ENCODE measurements around the gene LIPM.
A peak's percentile ranks its signal among the peaks of the same experiment; 100 is the strongest.

LIPM gene

DNA sequence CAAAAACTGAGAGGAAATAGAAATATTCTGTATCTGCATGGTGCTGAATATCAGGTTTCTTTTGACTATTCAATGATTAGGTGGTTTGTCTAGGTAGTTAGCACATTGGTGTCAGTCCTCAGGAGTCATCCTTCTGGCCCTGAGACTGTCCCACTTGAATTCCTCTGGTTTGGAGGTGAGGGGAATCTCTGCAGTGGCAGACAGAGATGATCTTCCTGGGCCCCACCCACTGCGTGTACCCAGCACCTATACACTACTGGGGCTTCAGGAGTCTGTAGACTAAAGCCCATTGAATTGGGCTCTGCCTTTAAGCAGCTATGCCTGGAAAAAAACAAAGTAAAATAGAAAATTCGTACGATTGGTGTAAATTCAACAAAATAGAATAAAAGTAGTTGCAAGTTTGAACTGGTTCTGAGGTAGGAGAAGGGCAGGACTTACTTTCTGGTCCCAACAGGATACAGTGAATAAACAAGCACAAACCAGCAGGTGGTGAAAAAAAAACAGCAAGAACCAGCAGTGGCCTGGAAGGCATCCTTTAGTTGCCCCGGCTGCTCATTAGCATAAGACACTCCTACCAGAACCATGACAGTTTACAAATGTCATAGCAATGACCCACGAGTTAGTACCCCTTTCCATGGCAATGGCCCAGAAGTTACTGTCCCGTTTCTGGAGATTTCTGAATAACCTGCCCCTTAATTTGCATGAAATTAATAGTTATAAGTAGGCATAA, 1.7 kb downstream of the LIPM start:
- H3K4me3 ChIP-seq (ENCODE audit: low read length): no peak overlapping the region
- no peak overlapping the region for H3K9ac ChIP-seq (ENCODE audit: low read depth, low read length)
- no peaks in the 10 kb centered on the region for H3K36me3 ChIP-seq (ENCODE audit: insufficient read depth, low read length)
- no peaks in the 10 kb centered on the region for H3K9me3 ChIP-seq (replicated peaks; ENCODE audit: low read length)
- H3K4me1 ChIP-seq (ENCODE audit: control insufficient read depth, insufficient read depth, low read length): peaks cover 27% of the 10 kb centered on the region
- H3K4me2 ChIP-seq (ENCODE audit: low read length): no peak overlapping the region
- H3K27me3 ChIP-seq (ENCODE audit: control insufficient read depth, insufficient read depth, low read length): no peaks in the 10 kb centered on the region

DNA sequence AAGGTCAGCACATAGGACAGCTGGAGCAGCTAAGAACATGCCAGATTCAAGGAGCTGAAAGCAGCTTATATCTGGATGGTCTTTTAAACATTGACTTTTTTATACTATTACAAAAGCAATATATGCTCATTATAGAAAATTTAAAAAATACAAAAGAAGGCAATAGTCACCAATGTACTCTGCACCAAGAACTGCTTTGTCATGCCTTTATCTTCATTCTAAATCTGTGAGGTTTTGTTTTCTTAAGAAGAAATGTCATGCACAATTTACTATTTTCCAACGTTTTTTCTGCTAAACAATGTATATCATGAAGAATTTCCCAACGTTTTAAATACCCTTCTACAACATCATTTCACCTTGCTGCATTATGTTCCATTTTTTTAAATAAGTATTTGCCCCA, 2.8 kb downstream of the LIPM start:
- Histone ChIP-seq H3K4me1 (ENCODE audit: control insufficient read depth, insufficient read depth, low read length) (peaks cover 25% of the 10 kb centered on the region), H3K9me3 (replicated peaks; ENCODE audit: low read length) (no peaks in the 10 kb centered on the region), H3K9ac (ENCODE audit: low read depth, low read length) (no peak overlapping the region), H3K27me3 (ENCODE audit: control insufficient read depth, insufficient read depth, low read length) (no peaks in the 10 kb centered on the region), H3K4me2 (ENCODE audit: low read length) (peak overlapping the region; percentile 13), H3K36me3 (ENCODE audit: insufficient read depth, low read length) (no peaks in the 10 kb centered on the region), H3K4me3 (ENCODE audit: low read length) (no peak overlapping the region)

DNA sequence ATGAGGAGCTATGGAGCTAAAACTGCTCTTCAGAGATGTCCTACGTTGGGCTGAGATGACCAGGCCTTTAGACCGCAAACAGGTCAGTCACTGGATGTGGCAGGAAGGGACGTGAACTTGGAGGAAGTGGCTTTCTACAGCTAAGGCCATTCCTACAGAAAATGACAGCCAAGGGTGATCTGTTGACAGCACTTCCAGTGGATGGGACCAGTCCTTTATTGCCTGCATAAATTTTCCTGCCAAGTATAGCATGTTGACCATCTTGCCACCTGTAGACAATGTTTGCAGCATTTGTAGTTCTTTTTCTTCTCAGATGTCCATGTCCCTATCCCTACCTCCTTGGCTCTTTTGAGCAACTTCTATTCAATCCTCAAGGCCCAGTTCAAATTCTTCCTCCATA, 3.4 kb downstream of the LIPM start:
- peak overlapping the region; percentile 13 for H3K4me2 ChIP-seq (ENCODE audit: low read length)
- H3K36me3 ChIP-seq (ENCODE audit: insufficient read depth, low read length): no peaks in the 10 kb centered on the region
- H3K9ac ChIP-seq (ENCODE audit: low read depth, low read length): no peak overlapping the region
- peaks cover 20% of the 10 kb centered on the region for H3K4me1 ChIP-seq (ENCODE audit: control insufficient read depth, insufficient read depth, low read length)
- no peaks in the 10 kb centered on the region for H3K9me3 ChIP-seq (replicated peaks; ENCODE audit: low read length)
- no peak overlapping the region for H3K4me3 ChIP-seq (ENCODE audit: low read length)
- no peaks in the 10 kb centered on the region for H3K27me3 ChIP-seq (ENCODE audit: control insufficient read depth, insufficient read depth, low read length)

DNA sequence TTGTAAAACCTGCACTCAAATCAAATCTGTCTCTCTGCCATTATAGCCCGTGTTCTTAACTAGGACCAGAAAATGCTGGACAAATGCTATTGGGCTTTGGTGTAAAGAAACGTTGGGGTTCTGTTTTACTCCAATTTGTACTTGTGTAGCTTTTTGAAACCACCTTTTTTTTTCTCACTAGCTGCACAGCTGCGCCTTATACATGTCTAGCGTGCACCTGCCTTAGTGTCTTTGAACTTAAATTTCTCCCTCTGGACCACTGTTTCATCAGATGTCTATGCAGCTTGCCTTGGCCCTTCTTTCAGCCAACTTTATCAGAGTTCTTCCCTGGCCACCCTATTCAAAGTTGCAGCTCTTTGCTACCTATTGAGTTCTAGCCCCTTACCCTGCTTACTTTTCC, 7.1 kb downstream of the LIPM start:
- Histone ChIP-seq H3K9me3 (replicated peaks; ENCODE audit: low read length) (no peaks in the 10 kb centered on the region), H3K27me3 (ENCODE audit: control insufficient read depth, insufficient read depth, low read length) (no peaks in the 10 kb centered on the region), H3K4me2 (ENCODE audit: low read length) (no peak overlapping the region), H3K36me3 (ENCODE audit: insufficient read depth, low read length) (no peaks in the 10 kb centered on the region), H3K4me3 (ENCODE audit: low read length) (no peak overlapping the region), H3K4me1 (ENCODE audit: control insufficient read depth, insufficient read depth, low read length) (peaks cover 15% of the 10 kb centered on the region), H3K9ac (ENCODE audit: low read depth, low read length) (no peak overlapping the region)

DNA sequence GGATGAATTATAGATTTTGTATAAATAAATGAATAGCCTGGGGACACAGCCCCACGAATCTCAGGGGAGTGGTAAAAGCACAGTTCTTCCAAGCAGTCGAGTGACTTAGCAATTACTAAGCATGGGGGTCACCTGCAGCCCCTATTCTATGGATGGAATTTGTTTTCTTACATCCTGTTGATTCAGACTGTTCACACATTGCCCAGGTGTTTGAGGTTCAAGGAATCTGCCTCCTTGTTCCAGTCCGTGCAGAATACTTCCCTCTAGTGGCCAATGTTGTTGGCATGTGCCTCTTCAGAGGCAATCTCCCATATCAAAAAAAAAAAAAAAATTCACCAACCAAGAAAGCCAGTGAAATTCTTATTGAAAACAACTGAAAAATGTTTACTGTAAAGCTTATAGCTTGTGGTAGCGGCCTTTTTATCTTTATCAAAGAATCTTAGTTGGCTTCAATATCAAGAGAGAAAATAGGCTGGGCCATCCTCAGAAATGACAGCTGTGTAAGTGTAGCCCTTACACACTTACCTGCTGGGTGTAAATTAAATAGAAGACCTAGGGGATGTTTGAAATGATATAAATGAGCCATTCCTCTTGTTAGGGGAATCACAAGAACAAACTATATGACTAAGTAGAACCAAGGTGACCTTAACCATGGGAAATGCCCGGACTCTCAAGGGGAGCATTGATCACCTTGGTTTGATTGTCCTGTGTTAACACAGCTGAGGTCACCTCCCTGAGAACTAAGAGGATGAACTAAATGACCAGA, 7.8 kb downstream of the LIPM start:
- Histone ChIP-seq H3K4me1 (ENCODE audit: control insufficient read depth, insufficient read depth, low read length) (peaks cover 8% of the 10 kb centered on the region), H3K36me3 (ENCODE audit: insufficient read depth, low read length) (no peaks in the 10 kb centered on the region), H3K9ac (ENCODE audit: low read depth, low read length) (no peak overlapping the region), H3K27me3 (ENCODE audit: control insufficient read depth, insufficient read depth, low read length) (no peaks in the 10 kb centered on the region), H3K4me2 (ENCODE audit: low read length) (no peak overlapping the region), H3K4me3 (ENCODE audit: low read length) (no peak overlapping the region), H3K9me3 (replicated peaks; ENCODE audit: low read length) (no peaks in the 10 kb centered on the region)

DNA sequence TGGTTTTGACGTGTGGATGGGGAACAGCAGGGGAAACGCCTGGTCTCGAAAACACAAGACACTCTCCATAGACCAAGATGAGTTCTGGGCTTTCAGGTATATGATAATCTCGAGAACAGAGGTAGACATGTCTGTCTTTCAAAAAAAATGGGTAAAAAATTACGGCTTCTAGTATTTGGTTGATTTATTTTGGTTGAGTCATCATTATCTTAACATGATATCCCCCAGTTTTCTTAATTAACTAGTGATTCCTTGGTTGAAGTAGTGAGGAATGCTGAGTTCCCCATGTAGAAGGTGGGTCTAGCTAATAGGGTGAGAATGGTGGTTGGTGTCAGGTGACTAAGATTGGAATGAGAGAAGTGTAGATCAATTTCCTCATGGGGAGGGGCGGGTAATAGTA, 10.7 kb downstream of the LIPM start:
- Histone ChIP-seq H3K36me3 (ENCODE audit: insufficient read depth, low read length) (no peaks in the 10 kb centered on the region), H3K9me3 (replicated peaks; ENCODE audit: low read length) (no peaks in the 10 kb centered on the region), H3K27me3 (ENCODE audit: control insufficient read depth, insufficient read depth, low read length) (no peaks in the 10 kb centered on the region), H3K9ac (ENCODE audit: low read depth, low read length) (no peak overlapping the region), H3K4me1 (ENCODE audit: control insufficient read depth, insufficient read depth, low read length) (no peaks in the 10 kb centered on the region), H3K4me2 (ENCODE audit: low read length) (no peak overlapping the region), H3K4me3 (ENCODE audit: low read length) (no peak overlapping the region)

DNA sequence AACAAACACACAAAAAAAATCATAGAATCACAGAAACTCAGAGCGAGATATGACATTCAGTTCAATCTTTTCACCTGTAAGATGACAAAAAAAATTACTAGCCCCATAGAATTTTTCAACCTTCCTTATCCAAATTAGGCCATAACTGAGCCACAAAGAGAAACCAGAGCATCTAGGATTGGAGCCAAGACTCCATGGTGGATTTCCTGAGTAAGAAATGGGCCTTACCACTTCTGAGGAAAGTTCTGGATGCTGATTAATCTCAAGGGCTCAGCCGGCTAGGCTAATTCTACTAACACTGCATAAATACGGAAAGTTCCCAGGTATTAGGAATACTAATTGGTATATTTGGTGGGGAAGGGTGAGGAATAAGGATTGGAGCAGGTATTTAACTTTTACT, 16.8 kb downstream of the LIPM start:
- no peaks in the 10 kb centered on the region for H3K27me3 ChIP-seq (ENCODE audit: control insufficient read depth, insufficient read depth, low read length)
- no peak overlapping the region for H3K4me2 ChIP-seq (ENCODE audit: low read length)
- no peak overlapping the region for H3K9ac ChIP-seq (ENCODE audit: low read depth, low read length)
- H3K9me3 ChIP-seq (replicated peaks; ENCODE audit: low read length): no peaks in the 10 kb centered on the region
- H3K4me1 ChIP-seq (ENCODE audit: control insufficient read depth, insufficient read depth, low read length): no peaks in the 10 kb centered on the region
- H3K36me3 ChIP-seq (ENCODE audit: insufficient read depth, low read length): no peaks in the 10 kb centered on the region
- H3K4me3 ChIP-seq (ENCODE audit: low read length): no peak overlapping the region

DNA sequence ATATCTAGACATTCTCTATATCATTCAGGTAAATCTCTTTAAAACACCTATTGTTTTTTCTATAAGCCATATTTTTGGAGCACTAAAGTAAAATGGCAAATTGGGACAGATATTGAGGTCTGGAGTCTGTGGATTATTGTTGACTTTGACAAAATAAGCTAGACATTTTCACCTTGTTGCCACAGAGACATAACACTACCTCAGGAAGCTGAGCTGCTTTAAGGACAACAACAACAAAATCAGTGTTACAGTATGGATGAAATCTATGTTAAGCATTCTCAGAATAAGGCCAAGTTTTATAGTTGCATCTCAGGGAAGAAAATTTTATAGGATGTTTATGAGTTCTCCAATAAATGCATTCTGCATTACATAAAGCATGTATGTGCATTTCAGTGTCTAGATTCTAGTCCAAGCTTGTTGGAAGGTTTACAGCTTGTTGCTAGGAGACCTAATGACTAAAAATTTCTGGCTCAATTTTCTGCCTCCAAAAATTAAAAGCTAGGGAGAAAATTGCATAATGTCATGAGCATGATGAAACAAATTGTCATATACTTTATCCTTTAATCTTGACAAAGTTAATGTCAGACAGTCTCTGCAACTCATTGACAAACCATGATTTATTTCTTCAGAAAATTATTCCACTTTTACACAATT, 18.3 kb downstream of the LIPM start:
- no peak overlapping the region for H3K4me2 ChIP-seq (ENCODE audit: low read length)
- no peaks in the 10 kb centered on the region for H3K4me1 ChIP-seq (ENCODE audit: control insufficient read depth, insufficient read depth, low read length)
- H3K36me3 ChIP-seq (ENCODE audit: insufficient read depth, low read length): no peaks in the 10 kb centered on the region
- H3K9ac ChIP-seq (ENCODE audit: low read depth, low read length): no peak overlapping the region
- H3K9me3 ChIP-seq (replicated peaks; ENCODE audit: low read length): no peaks in the 10 kb centered on the region
- no peaks in the 10 kb centered on the region for H3K27me3 ChIP-seq (ENCODE audit: control insufficient read depth, insufficient read depth, low read length)
- H3K4me3 ChIP-seq (ENCODE audit: low read length): no peak overlapping the region

DNA sequence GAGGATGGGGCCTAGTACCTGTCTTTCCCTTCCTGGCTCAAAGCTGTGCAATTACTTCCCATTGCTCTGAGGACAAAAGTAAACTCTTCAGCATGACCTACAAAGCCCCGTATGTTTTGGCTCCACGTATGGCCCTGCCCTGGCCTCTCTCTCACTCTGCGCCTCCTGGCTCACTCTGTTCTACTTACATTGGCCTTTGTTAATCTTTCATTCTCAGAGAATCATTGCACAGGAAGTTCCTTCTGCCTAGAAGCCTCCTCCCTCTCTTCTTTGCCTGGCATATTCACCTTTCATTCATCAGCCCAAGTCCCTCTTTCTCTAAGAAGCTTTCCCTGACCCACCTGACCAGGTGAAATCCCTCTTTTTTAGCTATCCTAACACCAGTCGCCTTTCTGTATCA, 23.9 kb downstream of the LIPM start:
- Histone ChIP-seq H3K9ac (ENCODE audit: low read depth, low read length) (no peak overlapping the region), H3K27me3 (ENCODE audit: control insufficient read depth, insufficient read depth, low read length) (no peaks in the 10 kb centered on the region), H3K36me3 (ENCODE audit: insufficient read depth, low read length) (no peaks in the 10 kb centered on the region), H3K9me3 (replicated peaks; ENCODE audit: low read length) (no peaks in the 10 kb centered on the region), H3K4me3 (ENCODE audit: low read length) (no peak overlapping the region), H3K4me2 (ENCODE audit: low read length) (no peak overlapping the region), H3K4me1 (ENCODE audit: control insufficient read depth, insufficient read depth, low read length) (no peaks in the 10 kb centered on the region)

DNA sequence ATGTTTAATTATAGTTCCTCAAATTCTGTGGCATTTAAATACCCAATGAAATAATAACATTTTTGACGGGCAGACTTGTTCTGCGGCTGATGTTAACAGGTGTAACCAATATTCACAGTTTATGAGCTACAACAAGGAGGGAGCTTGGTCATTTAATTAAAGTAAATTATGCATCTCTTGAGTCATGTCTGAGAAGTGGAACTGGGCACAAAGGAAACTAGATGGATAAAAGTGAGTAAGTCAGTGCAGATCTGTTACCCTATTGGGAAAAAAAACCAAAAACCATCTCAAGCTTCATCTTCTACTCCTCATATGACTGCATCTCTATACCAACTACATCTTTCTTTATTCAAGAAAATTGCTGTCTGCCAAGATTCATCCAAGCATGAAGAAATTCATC, 25.1 kb downstream of the LIPM start:
- no peaks in the 10 kb centered on the region for H3K9me3 ChIP-seq (replicated peaks; ENCODE audit: low read length)
- H3K27me3 ChIP-seq (ENCODE audit: control insufficient read depth, insufficient read depth, low read length): no peaks in the 10 kb centered on the region
- no peak overlapping the region for H3K4me2 ChIP-seq (ENCODE audit: low read length)
- H3K4me3 ChIP-seq (ENCODE audit: low read length): no peak overlapping the region
- no peaks in the 10 kb centered on the region for H3K36me3 ChIP-seq (ENCODE audit: insufficient read depth, low read length)
- no peak overlapping the region for H3K9ac ChIP-seq (ENCODE audit: low read depth, low read length)
- no peaks in the 10 kb centered on the region for H3K4me1 ChIP-seq (ENCODE audit: control insufficient read depth, insufficient read depth, low read length)

DNA sequence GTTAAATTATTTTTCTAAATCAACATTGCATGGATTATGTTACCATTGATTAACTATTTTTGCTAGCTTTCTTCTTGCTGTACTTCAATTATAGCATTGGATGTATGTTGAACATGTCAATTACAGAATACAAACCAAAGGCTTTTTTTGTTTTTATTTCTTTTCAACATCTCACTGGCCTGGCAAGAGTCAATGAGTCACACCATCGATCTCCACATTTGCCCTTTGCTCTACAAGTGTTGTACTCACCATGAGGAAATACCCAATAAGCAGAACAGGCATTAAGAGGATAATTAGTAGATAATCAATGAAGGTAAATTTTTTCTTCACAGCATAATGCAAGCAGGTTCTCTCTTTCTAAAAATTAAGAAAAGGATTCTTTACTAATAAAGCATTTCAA, 25.8 kb downstream of the LIPM start:
- Histone ChIP-seq H3K9ac (ENCODE audit: low read depth, low read length) (no peak overlapping the region), H3K4me2 (ENCODE audit: low read length) (no peak overlapping the region), H3K27me3 (ENCODE audit: control insufficient read depth, insufficient read depth, low read length) (no peaks in the 10 kb centered on the region), H3K4me1 (ENCODE audit: control insufficient read depth, insufficient read depth, low read length) (no peaks in the 10 kb centered on the region), H3K36me3 (ENCODE audit: insufficient read depth, low read length) (no peaks in the 10 kb centered on the region), H3K9me3 (replicated peaks; ENCODE audit: low read length) (no peaks in the 10 kb centered on the region), H3K4me3 (ENCODE audit: low read length) (no peak overlapping the region)
